ENCODE data around the gene ZNF624. TPM values are rescaled to one million over a fixed set of nuclear protein-coding genes. Genes with fewer than 3 reads are reported as not detected.
A peak's percentile ranks its signal among the peaks of the same experiment; 100 is the strongest.

ZNF624 gene
- polyA plus RNA-seq, 2 of the 4 experiments (the other 2 are of a cell fraction), result 3.0 to 4.3 TPM

DNA sequence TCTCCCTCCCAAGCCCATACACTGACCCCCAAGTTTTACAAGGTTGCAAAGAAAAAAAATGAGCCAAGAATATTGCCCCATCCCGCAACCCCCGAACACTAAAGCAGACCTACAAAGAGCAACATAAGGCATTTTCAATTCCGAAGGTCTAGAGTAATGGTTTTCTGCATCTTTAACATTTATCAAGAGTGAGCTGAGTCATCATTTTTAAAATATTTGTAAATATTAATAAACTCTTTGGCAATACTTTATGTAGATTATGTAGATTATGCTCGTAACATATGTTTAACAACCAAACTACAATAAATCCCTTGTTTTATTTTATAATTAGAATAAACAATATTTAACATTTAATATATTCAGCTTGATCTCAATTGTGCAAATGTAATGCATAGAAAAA lies 1.4 kb downstream of the ZNF624 start:
- peak; percentile 94 for TF ChIP-seq MAFK (IDR thresholded peaks at IDR 0.05; ENCODE audit: partially characterized antibody)
- TF ChIP-seq RAD21 (conservative IDR thresholded peaks at IDR 0.05 in 1 of 2, IDR thresholded peaks at IDR 0.05 in 1 of 2), result no peak
- POLR2A ChIA-PET, result no interaction called here
- Histone ChIP-seq H3K9me3 (peaks cover 15% of the 10 kb centered on the region; the same call in 2 of the 3 replicates), H3K27ac (peak overlapping the region; percentile 90 to 91; a peak in 1 of 6 replicates), H3K4me3 (peak overlapping the region; percentile 68; the same call in 2 of the 3 replicates), H3K4me1 (peaks cover 16% of the 10 kb centered on the region), H3K4me2 (peak overlapping the region; percentile 94)
- FAIRE-seq (no peak), DNase-seq (ENCODE audit: low read depth in 1 of 2, low spot score in 1 of 2) (no peak), ATAC-seq (no peak)
- WGBS (ENCODE audit: missing lambda C conversion rate), result 92% methylated on average over 4 of the region's 4 CpGs
- CTCF ChIA-PET, result no interaction called here

DNA sequence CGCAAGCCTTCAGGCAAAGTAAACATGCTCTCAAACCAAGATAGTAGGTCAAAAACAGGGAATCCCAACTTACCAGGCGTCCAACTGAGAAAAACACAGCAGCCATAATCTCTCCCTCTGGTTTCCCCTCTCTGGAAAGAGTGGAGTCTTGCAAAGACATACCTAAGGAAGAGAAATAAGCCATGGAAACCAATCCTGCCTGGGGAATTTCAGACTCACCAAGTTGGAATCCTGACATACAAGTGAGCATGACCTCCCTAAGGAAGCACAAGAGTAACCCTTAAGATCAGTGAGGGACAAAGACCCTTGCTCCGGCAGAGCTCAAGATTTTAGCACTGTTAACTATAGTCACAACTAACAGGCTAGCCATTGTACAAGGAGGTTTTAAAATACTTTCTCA lies 4.1 kb downstream of the ZNF624 start:
- Histone ChIP-seq H3K4me1 (peaks cover 16% of the 10 kb centered on the region), H3K9me3 (peaks cover 14% of the 10 kb centered on the region; the same call in 2 of the 3 replicates), H3K4me3 (no peak overlapping the region), H3K4me2 (no peak overlapping the region), H3K27ac (no peak overlapping the region)
- FAIRE-seq (no peak), ATAC-seq (no peak), DNase-seq (ENCODE audit: low read depth in 1 of 2, low spot score in 1 of 2) (no peak)
- TF ChIP-seq KDM5A (IDR thresholded peaks at IDR 0.05) (no peak), ZSCAN20 (CRISPR knock-in tag; IDR thresholded peaks at IDR 0.05) (no peak), FOSB (CRISPR knock-in tag; IDR thresholded peaks at IDR 0.05) (no peak), TP53 (CRISPR knock-in tag; IDR thresholded peaks at IDR 0.05) (no peak), KDM1A (IDR thresholded peaks at IDR 0.05; ENCODE audit: low read depth) (no peak), GATA3 (IDR thresholded peaks at IDR 0.05; ENCODE audit: borderline replicate concordance) (no peak), JUNB (IDR thresholded peaks at IDR 0.05) (no peak), FOSL2 (IDR thresholded peaks at IDR 0.05) (no peak), FOSL2 (CRISPR knock-in tag; IDR thresholded peaks at IDR 0.05) (no peak), EHMT2 (IDR thresholded peaks at IDR 0.05; ENCODE audit: low read depth) (no peak), HOXB5 (CRISPR knock-in tag; IDR thresholded peaks at IDR 0.05) (no peak), CBX2 (IDR thresholded peaks at IDR 0.05; ENCODE audit: borderline replicate concordance, low read depth) (no peak), RARB (CRISPR knock-in tag; IDR thresholded peaks at IDR 0.05) (no peak), EP300 (IDR thresholded peaks at IDR 0.05) (no peak), NR3C1 (IDR thresholded peaks at IDR 0.05) (no peak), CHD2 (IDR thresholded peaks at IDR 0.05; ENCODE audit: low read length, partially characterized antibody) (no peak), POLR2A (IDR thresholded peaks at IDR 0.05; ENCODE audit: low read length) (no peak), RFX5 (IDR thresholded peaks at IDR 0.05) (no peak), EHF (CRISPR knock-in tag; IDR thresholded peaks at IDR 0.05) (no peak), FOXS1 (CRISPR knock-in tag; IDR thresholded peaks at IDR 0.05) (no peak)
- TF ChIP-seq, protein P1, sequence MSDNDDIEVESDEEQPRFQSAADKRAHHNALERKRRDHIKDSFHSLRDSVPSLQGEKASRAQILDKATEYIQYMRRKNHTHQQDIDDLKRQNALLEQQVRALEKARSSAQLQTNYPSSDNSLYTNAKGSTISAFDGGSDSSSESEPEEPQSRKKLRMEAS (IDR thresholded peaks at IDR 0.05), result no peak
- ChIA-PET CTCF (no interaction called here), POLR2A (no interaction called here)
- WGBS (ENCODE audit: missing lambda C conversion rate), result 87% methylated on average over 3 of the region's 3 CpGs

DNA sequence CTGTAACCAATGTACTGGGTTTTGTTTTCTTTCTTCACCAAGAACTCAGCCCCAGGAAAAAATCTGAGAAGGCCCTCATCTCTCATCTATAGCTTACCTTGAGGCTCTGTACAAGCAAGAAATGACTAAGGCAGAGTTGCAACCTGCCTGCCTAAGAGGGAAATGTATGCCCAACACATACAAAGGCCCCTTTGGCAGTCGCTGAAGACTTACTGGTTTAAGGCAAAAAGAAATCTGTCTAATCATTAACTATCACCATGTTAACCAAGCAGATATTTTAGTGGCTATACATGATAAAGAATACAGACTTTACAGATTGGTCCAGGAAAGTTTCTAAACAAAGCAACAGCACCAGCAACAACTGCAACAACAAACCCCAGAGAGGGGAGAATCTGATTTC lies 14.2 kb downstream of the ZNF624 start:
- Histone ChIP-seq H3K4me1 (no peaks in the 10 kb centered on the region), H3K4me3 (no peak overlapping the region), H3K27ac (no peak overlapping the region), H3K9me3 (peaks cover 64% of the 10 kb centered on the region), H3K4me2 (no peak overlapping the region)
- ATAC-seq, result no peak
- POLR2A ChIA-PET, result no interaction called here
- FAIRE-seq, result peak; percentile 68
- DNase-seq (ENCODE audit: low read depth in 1 of 2, low spot score in 1 of 2), result no peak
- CTCF ChIA-PET, result interaction anchor here (0.6 to 0.8 kb wide), 2 partner anchors 29 to 51 kb away, joined by 3 read pairs; no protein-coding TSS in a partner anchor
- WGBS (ENCODE audit: missing lambda C conversion rate), result 68% methylated on average over 1 of the region's 1 CpG
- TF ChIP-seq, protein P2, sequence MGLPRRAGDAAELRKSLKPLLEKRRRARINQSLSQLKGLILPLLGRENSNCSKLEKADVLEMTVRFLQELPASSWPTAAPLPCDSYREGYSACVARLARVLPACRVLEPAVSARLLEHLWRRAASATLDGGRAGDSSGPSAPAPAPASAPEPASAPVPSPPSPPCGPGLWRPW (IDR thresholded peaks at IDR 0.05), result no peak
- TF ChIP-seq RARB (CRISPR knock-in tag; IDR thresholded peaks at IDR 0.05) (no peak), ZSCAN20 (CRISPR knock-in tag; IDR thresholded peaks at IDR 0.05) (no peak), TFCP2L1 (CRISPR knock-in tag; IDR thresholded peaks at IDR 0.05) (no peak), HOXA7 (CRISPR knock-in tag; IDR thresholded peaks at IDR 0.05) (no peak), PBX3 (IDR thresholded peaks at IDR 0.05) (no peak), EHF (CRISPR knock-in tag; IDR thresholded peaks at IDR 0.05) (no peak), SMC3 (IDR thresholded peaks at IDR 0.05) (no peak), POLR2AphosphoS2 (conservative IDR thresholded peaks at IDR 0.05; ENCODE audit: low read length) (no peak), JUNB (IDR thresholded peaks at IDR 0.05) (no peak), HMGXB4 (CRISPR knock-in tag; IDR thresholded peaks at IDR 0.05; ENCODE audit: borderline replicate concordance) (no peak), ZC3H11A (IDR thresholded peaks at IDR 0.05) (no peak), JUN (IDR thresholded peaks at IDR 0.05) (no peak), NR3C1 (IDR thresholded peaks at IDR 0.05) (no peak), RNF2 (IDR thresholded peaks at IDR 0.05; ENCODE audit: borderline replicate concordance, low read depth) (no peak)

All from A549 (cell line).